ENCODE results near the gene GJC3. TPM values are rescaled to one million over a fixed set of nuclear protein-coding genes. Genes with fewer than 3 reads are reported as not detected.
"Not testable (repeated sequence)": the region's sequence is repeated elsewhere in the genome, so short reads cannot be mapped to it uniquely, and the experiment has no call there.

GJC3 gene
- polyA plus RNA-seq, 3 donors = 0.22 to 1.9 (median 1.3) TPM

- 30 to 43% (median 30%) methylated on average over 14 of the region's 14 CpGs for WGBS, 3 donors
- no peak overlapping the region for H3K27ac ChIP-seq (ENCODE audit: low read depth, low read length)
Measured at GRCh38 chr7:99943641-99944496, 14.4 kb upstream of the GJC3 start.

DNA sequence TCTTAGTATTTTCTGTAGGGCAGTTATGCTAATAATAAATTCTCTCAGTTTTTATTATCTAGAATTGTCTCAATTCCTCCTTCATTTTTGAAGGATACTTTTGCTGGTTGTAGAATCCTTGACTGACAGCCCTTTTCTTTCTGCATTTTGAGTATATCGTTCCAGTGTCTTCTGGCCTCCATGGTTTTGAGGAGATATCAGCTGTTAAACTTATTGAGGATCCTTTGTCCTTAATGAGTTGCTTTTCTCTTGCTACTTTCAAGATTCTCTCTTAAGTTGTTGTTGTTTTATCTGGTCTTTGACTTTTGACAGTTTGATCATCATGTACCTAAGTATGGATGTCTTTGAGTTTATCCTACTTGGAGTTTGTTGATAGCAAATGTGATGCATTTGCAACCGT, 8.9 kb upstream of the GJC3 start:
- no peak overlapping the region for H3K27ac ChIP-seq (ENCODE audit: low read depth, low read length)
- 61 to 94% (median 93%) methylated on average over 2 of the region's 2 CpGs for WGBS, 3 donors

GRCh38 chr7:99935009-99935408, 5.6 kb upstream of the GJC3 start:
- 36 to 42% (median 40%) methylated on average over 4 of the region's 4 CpGs for WGBS, 3 donors
- H3K27ac ChIP-seq (ENCODE audit: low read depth, low read length) = not testable (repeated sequence)

DNA sequence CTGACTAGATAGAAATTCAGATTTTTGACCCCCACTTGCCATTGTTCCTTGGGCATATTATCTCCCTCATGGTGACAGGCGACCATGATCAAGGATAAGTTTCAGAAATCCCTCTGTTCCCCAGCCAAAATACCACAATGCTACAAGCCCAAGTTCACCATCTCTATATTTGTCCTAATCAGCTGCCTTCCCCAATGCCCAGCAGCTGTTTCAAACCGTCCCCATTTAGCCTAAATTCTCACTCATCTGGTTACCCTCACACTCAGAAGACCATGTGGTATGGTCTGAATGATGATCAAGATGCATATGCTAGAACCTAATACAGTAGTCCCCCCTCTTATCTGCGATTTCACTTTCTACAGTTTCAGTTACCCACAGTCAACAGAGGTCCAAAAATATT, 956 bp upstream of the GJC3 start:
- WGBS, 3 donors = 77 to 91% (median 89%) methylated on average over 3 of the region's 3 CpGs
- H3K27ac ChIP-seq (ENCODE audit: low read depth, low read length) = no peak overlapping the region

GRCh38 chr7:99929730-99930053, 272 bp upstream of the GJC3 start:
- WGBS, 3 donors = 20 to 52% (median 22%) methylated on average over 2 of the region's 2 CpGs
- no peak overlapping the region for H3K27ac ChIP-seq (ENCODE audit: low read depth, low read length)

DNA sequence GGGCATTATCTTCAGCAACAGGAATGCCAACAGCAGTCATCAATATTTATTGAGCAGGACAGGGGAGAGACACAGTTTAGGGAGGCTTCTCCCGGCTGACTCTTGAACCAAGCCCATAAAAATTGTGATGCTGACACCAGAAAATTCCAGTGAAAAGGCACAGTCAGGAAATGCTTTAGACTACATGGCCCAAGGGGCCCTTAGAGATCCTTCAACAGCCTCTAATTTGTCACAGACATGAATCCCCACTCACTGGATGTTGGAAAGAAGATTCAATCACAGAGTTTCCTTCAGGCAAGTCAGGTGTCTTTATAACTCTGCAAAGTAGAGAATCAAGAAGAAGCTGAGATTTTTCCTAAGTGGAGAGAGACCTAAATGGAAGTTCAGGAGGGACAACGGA, 1.2 kb downstream of the GJC3 start:
- WGBS, 3 donors = 67 to 75% (median 72%) methylated on average over 2 of the region's 2 CpGs
- no peak overlapping the region for H3K27ac ChIP-seq (ENCODE audit: low read depth, low read length)

DNA sequence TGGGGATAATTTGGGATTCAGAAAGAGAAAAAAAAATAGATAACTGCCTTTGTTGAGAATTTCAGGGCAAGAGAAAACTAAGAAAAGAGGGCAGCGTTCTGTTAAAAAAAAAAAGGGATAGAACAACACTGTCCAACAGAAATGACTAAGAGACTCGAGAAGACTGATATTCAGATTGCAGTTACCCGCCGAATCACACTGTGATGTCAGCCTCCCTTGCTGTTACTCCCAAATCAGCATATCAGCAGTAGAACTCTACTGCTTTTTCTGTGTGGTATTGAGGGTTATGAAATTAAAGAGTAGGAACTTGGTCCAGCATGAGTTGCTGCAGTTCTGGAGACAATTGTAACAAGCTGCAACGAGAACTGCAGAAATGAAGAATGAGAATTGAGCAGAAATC, 1.9 kb downstream of the GJC3 start:
- WGBS, 3 donors = 65 to 70% (median 67%) methylated on average over 5 of the region's 5 CpGs
- H3K27ac ChIP-seq (ENCODE audit: low read depth, low read length) = no peak overlapping the region

DNA sequence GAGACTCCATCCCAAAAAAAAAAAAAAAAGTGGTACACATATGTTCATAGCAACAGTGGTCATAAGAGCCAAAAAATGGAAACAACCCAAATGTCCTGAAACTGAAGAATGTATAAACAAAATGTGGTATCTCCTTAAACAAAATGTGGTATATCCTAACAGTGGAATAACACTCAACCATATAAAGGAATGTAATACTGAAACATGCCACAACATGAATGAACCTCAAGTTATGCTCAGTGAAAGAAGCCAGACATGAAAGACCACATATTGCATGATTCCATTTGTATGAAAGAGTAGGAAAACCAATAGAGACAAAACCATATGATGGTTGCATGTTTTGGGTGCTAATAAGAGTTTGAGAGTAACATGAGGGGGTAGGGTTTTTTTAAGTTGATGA, 3.1 kb downstream of the GJC3 start:
- no peak overlapping the region for H3K27ac ChIP-seq (ENCODE audit: low read depth, low read length)

DNA sequence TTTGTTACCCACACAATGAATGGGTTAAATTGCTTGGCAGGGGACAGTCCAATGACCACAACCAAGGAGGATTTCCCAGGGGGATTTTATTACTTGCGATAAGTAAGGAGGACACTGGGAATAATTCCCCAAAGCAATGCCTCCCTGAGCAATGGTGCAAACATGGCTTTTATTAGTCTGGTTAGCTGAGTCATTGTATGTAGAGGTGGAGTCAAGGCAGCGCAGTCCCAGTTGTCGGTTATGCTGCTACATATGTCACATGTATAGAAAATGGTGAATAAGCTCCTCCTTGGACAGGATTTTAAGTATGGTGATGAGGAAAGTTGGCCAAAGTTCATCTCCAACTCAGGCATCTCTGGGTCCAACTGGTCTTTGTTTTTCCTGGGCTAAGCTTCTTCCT, 6.2 kb downstream of the GJC3 start:
- 81 to 88% (median 81%) methylated on average over 3 of the region's 3 CpGs for WGBS, 3 donors
- H3K27ac ChIP-seq (ENCODE audit: low read depth, low read length) = no peak overlapping the region

- H3K27ac ChIP-seq (ENCODE audit: low read depth, low read length) = no peak overlapping the region
- WGBS, 3 donors = 55 to 89% (median 64%) methylated on average over 3 of the region's 3 CpGs
Measured at GRCh38 chr7:99920149-99920548, 9.3 kb downstream of the GJC3 start.

DNA sequence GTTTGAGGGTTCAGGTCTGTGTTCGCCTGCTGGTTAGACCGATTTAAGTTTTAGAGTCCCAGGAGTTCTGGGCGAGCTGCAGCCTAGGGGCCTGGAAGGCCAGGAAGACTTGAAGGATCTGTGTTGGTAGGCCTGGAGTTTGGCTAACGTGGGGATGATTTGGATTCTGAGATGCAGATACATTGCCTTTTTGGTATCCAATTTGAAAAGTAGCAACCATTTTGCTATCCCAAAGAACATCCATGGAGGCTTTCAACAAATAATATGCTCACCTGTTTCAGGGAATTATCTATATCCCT, 9.7 kb downstream of the GJC3 start:
- no peak overlapping the region for H3K27ac ChIP-seq (ENCODE audit: low read depth, low read length)
- 30 to 47% (median 39%) methylated on average over 4 of the region's 4 CpGs for WGBS, 3 donors

GRCh38 chr7:99918959-99919813, 10.2 kb downstream of the GJC3 start, which contains the start of gene TRIM4:
Gene TRIM4 (minus strand): TSS chr7:99919530. CDS start chr7:99919401, 129 bp downstream.
- WGBS, 3 donors = 0 to 2% (median 1%) methylated on average over 81 of the region's 81 CpGs

GRCh38 chr7:99910976-99911375, 18.4 kb downstream of the GJC3 start:
- H3K27ac ChIP-seq (ENCODE audit: low read depth, low read length) = no peak overlapping the region
- WGBS, 3 donors = 91 to 97% (median 97%) methylated on average over 2 of the region's 2 CpGs

More at GRCh38 chr7:99918959-99919813, 10.2 kb downstream of the GJC3 start, which contains the start of gene TRIM4:
- H3K27ac ChIP-seq (ENCODE audit: low read depth, low read length) = no peak within 1 kb of the TSS

- WGBS, 3 donors = 94 to 98% (median 97%) methylated on average over 10 of the region's 10 CpGs
- H3K27ac ChIP-seq (ENCODE audit: low read depth, low read length) = no peak overlapping the region
Measured at GRCh38 chr7:99901581-99901980, 27.8 kb downstream of the GJC3 start.

GRCh38 chr7:99899830-99900519, 29.4 kb downstream of the GJC3 start:
- H3K27ac ChIP-seq (ENCODE audit: low read depth, low read length) = no peak overlapping the region
- 99 to 100% (median 99%) methylated on average over 6 of the region's 6 CpGs for WGBS, 3 donors

DNA sequence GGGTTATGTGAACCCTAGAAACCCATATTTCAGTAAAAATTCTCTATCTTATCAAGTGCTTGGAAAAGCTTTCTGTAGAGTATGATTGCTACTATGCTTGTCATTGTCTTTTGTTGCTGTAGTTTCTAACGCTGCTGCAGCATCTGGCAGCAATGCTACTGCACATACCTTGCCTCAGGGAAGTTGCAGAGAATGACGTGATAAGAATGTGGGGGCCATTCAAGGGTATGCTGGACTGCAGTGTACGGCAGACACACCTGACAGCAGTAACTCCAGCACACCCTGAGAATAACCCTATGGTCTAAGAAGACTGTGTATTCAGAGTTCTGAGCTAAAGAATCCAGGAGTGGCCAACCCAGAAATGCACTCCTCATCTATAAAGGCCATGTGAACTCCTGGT, 30.6 kb downstream of the GJC3 start:
- H3K27ac ChIP-seq (ENCODE audit: low read depth, low read length) = no peak overlapping the region
- 75 to 80% (median 78%) methylated on average over 3 of the region's 3 CpGs for WGBS, 3 donors

- WGBS, 3 donors = 88 to 96% (median 92%) methylated on average over 2 of the region's 2 CpGs
- no peak overlapping the region for H3K27ac ChIP-seq (ENCODE audit: low read depth, low read length)
Measured at GRCh38 chr7:99898023-99898357, 31.4 kb downstream of the GJC3 start.

GRCh38 chr7:99897322-99898022, 31.9 kb downstream of the GJC3 start:
- WGBS, 3 donors = 78 to 93% (median 86%) methylated on average over 6 of the region's 6 CpGs
- H3K27ac ChIP-seq (ENCODE audit: low read depth, low read length) = no peak overlapping the region

DNA sequence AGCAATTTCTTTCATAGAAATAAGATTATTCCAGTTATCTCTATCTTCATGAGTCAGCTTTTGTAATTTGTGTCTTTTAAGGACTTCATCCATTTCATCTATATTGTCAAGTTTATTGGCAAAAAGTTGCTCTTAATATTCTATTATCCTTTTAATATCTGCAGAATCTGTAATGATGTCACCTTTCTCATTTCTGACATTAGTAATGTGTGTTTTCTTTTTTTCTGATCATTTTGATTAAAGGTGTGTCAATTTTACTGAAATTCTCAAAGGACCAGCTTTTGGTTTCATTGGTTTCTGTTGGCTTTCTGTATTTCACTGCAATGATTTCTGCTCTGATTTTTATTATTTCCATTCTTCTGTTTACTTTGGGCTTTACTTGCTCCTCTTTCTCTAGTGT, 34.7 kb downstream of the GJC3 start:
- H3K27ac ChIP-seq (ENCODE audit: low read depth, low read length) = no peak overlapping the region
